ENCODE data around the gene ETV4. TPM values are rescaled to one million over a fixed set of nuclear protein-coding genes. Genes with fewer than 3 reads are reported as not detected.

The ETV4 gene
- total and polyA plus RNA-seq, 2 of the 13 experiments (the other 11 are each of a cell fraction or from before 2014, with no cell fraction given): 128 to 330 TPM

- TF ChIP-seq ETV5 (CRISPR knock-in tag; IDR thresholded peaks at IDR 0.05; ENCODE audit: borderline replicate concordance) (peak; percentile 74; the same call in 1 of the 2 replicates), IKZF1 (IDR thresholded peaks at IDR 0.05) (no peak), ZNF496 (CRISPR knock-in tag; IDR thresholded peaks at IDR 0.05; ENCODE audit: insufficient replicate concordance) (no peak), AHR (CRISPR knock-in tag; IDR thresholded peaks at IDR 0.05) (no peak), SCMH1 (CRISPR knock-in tag; IDR thresholded peaks at IDR 0.05; ENCODE audit: borderline replicate concordance) (no peak), NRL (CRISPR knock-in tag; IDR thresholded peaks at IDR 0.05; ENCODE audit: borderline replicate concordance) (no peak), ZNF230 (CRISPR knock-in tag; IDR thresholded peaks at IDR 0.05) (0 out of 2 replicates have a peak, but pooled peaks have one; percentile 35), PHF20 (CRISPR knock-in tag; IDR thresholded peaks at IDR 0.05) (no peak), CHD4 (IDR thresholded peaks at IDR 0.05; ENCODE audit: borderline replicate concordance, low read length) (no peak), IKZF5 (CRISPR knock-in tag; IDR thresholded peaks at IDR 0.05) (peak; percentile 68), ZNF335 (CRISPR knock-in tag; IDR thresholded peaks at IDR 0.05) (no peak), ZNF569 (CRISPR knock-in tag; IDR thresholded peaks at IDR 0.05; ENCODE audit: borderline replicate concordance) (no peak), HOXA5 (CRISPR knock-in tag; IDR thresholded peaks at IDR 0.05) (peak; percentile 94), PITX1 (CRISPR knock-in tag; IDR thresholded peaks at IDR 0.05) (peak; percentile 96), ZNF713 (CRISPR knock-in tag; IDR thresholded peaks at IDR 0.05) (no peak), ZNF563 (CRISPR knock-in tag; IDR thresholded peaks at IDR 0.05) (no peak), PRMT3 (CRISPR knock-in tag; IDR thresholded peaks at IDR 0.05; ENCODE audit: borderline replicate concordance, low read depth) (no peak), RBM22 (optimal IDR thresholded peaks at IDR 0.05; ENCODE audit: low read length) (no peak), ZNF468 (CRISPR knock-in tag; IDR thresholded peaks at IDR 0.05) (no peak), NFATC3 (CRISPR knock-in tag; IDR thresholded peaks at IDR 0.05) (no peak), ZNF552 (CRISPR knock-in tag; IDR thresholded peaks at IDR 0.05; ENCODE audit: borderline replicate concordance) (no peak), ZNF761 (CRISPR knock-in tag; conservative IDR thresholded peaks at IDR 0.05) (no peak), KDM2A (CRISPR knock-in tag; IDR thresholded peaks at IDR 0.05; ENCODE audit: borderline replicate concordance, low read depth) (no peak), SATB2 (CRISPR knock-in tag; IDR thresholded peaks at IDR 0.05) (peak; percentile 87), ZNF510 (CRISPR knock-in tag; IDR thresholded peaks at IDR 0.05; ENCODE audit: low read depth) (no peak), ZNF629 (CRISPR knock-in tag; conservative IDR thresholded peaks at IDR 0.05) (0 out of 2 replicates have a peak, but pooled peaks have one; percentile 24)
- TF ChIP-seq, protein P1, sequence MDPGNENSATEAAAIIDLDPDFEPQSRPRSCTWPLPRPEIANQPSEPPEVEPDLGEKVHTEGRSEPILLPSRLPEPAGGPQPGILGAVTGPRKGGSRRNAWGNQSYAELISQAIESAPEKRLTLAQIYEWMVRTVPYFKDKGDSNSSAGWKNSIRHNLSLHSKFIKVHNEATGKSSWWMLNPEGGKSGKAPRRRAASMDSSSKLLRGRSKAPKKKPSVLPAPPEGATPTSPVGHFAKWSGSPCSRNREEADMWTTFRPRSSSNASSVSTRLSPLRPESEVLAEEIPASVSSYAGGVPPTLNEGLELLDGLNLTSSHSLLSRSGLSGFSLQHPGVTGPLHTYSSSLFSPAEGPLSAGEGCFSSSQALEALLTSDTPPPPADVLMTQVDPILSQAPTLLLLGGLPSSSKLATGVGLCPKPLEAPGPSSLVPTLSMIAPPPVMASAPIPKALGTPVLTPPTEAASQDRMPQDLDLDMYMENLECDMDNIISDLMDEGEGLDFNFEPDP (CRISPR knock-in tag; conservative IDR thresholded peaks at IDR 0.05): no peak
- TF ChIP-seq, protein P2, sequence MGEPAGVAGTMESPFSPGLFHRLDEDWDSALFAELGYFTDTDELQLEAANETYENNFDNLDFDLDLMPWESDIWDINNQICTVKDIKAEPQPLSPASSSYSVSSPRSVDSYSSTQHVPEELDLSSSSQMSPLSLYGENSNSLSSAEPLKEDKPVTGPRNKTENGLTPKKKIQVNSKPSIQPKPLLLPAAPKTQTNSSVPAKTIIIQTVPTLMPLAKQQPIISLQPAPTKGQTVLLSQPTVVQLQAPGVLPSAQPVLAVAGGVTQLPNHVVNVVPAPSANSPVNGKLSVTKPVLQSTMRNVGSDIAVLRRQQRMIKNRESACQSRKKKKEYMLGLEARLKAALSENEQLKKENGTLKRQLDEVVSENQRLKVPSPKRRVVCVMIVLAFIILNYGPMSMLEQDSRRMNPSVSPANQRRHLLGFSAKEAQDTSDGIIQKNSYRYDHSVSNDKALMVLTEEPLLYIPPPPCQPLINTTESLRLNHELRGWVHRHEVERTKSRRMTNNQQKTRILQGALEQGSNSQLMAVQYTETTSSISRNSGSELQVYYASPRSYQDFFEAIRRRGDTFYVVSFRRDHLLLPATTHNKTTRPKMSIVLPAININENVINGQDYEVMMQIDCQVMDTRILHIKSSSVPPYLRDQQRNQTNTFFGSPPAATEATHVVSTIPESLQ (CRISPR knock-in tag; conservative IDR thresholded peaks at IDR 0.05): no peak
These were observed 66.2 kb downstream of the ETV4 start (continued) for GRCh38 chr17:43479948-43480347.
